Activated naive CD4-positive, alpha-beta T cell treated with anti-CD3 and anti-CD28 coated beads, Interleukin-2, amount 50 U/mL, for 24 hours (primary cell): Measurements from ENCODE around the gene CCDC150.
A peak's percentile ranks its signal among the peaks of the same experiment; 100 is the strongest.
"Not testable (repeated sequence)": the region's sequence is repeated elsewhere in the genome, so short reads cannot be mapped to it uniquely, and the experiment has no call there.

Experiments
- H3K27ac Mint-ChIP-seq: one replicate; pipeline ENCODE4 v1.8.0; 2021; ENCODE audit warnings: mild to moderate bottlenecking, mixed read lengths
- H3K27me3 Mint-ChIP-seq: one replicate; pipeline ENCODE4 v1.8.0; 2021; ENCODE audit warnings: mixed read lengths
- H3K36me3 Mint-ChIP-seq: one replicate; pipeline ENCODE4 v1.8.0; 2021; ENCODE audit warnings: mixed read lengths
- H3K4me1 Mint-ChIP-seq: one replicate; pipeline ENCODE4 v1.8.0; 2021; ENCODE audit warnings: mixed read lengths
- H3K4me3 Mint-ChIP-seq: one replicate; pipeline ENCODE4 v1.8.0; 2021; ENCODE audit warnings: mild to moderate bottlenecking, mixed read lengths
- H3K9me3 Mint-ChIP-seq: one replicate; pipeline ENCODE4 v1.8.0; 2021; ENCODE audit warnings: mixed read lengths

CCDC150 gene

GRCh38 chr2:196639180-196640030 is at the start of gene CCDC150:
TSS of gene CCDC150 (plus strand) at chr2:196639715. CDS start at chr2:196639767, 52 bp downstream.
- H3K27ac Mint-ChIP-seq = peak within 1 kb of the TSS; percentile 71
- H3K9me3 Mint-ChIP-seq = no peaks in the 10 kb centered on the region
- H3K36me3 Mint-ChIP-seq = no peaks in the 10 kb centered on the region
- H3K4me3 Mint-ChIP-seq = peak within 1 kb of the TSS; percentile 92
- peaks cover 7% of the 10 kb centered on the region for H3K4me1 Mint-ChIP-seq
- no peaks in the 10 kb centered on the region for H3K27me3 Mint-ChIP-seq

GRCh38 chr2:196590286-196590685 is 49.2 kb upstream of the CCDC150 start:
- peaks cover 61% of the 10 kb centered on the region for H3K27me3 Mint-ChIP-seq
- no peak overlapping the region for H3K27ac Mint-ChIP-seq
- H3K4me3 Mint-ChIP-seq = no peak overlapping the region
- peaks cover 10% of the 10 kb centered on the region for H3K9me3 Mint-ChIP-seq
- peaks cover 6% of the 10 kb centered on the region for H3K4me1 Mint-ChIP-seq
- H3K36me3 Mint-ChIP-seq = no peaks in the 10 kb centered on the region

GRCh38 chr2:196591004-196591403 is 48.5 kb upstream of the CCDC150 start:
- Mint-ChIP-seq H3K4me3 (no peak overlapping the region), H3K27ac (no peak overlapping the region), H3K36me3 (no peaks in the 10 kb centered on the region), H3K9me3 (peaks cover 10% of the 10 kb centered on the region), H3K4me1 (peaks cover 6% of the 10 kb centered on the region), H3K27me3 (peaks cover 67% of the 10 kb centered on the region)

DNA sequence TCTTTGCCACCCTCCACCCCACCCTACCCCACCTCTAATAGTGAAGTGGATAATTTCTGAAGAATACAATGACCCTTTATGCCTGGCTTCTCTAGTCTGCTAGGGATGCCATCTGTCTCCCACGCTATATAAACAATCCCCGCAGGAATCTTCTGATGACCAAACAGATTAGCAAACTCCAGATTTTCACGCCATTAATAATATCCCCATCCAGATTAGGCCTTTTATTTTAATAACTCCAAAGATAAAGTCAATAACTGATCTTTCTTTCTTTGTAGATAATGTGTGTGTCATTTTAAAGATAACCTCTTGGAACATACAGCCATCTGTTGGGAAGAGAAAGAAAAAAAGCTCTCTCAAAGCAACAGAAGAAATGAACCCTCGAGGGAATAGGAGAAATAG is 47.9 kb upstream of the CCDC150 start:
- Mint-ChIP-seq H3K9me3 (peaks cover 9% of the 10 kb centered on the region), H3K4me1 (peaks cover 6% of the 10 kb centered on the region), H3K27ac (no peak overlapping the region), H3K27me3 (peaks cover 65% of the 10 kb centered on the region), H3K36me3 (no peaks in the 10 kb centered on the region), H3K4me3 (peak overlapping the region; percentile 81)

DNA sequence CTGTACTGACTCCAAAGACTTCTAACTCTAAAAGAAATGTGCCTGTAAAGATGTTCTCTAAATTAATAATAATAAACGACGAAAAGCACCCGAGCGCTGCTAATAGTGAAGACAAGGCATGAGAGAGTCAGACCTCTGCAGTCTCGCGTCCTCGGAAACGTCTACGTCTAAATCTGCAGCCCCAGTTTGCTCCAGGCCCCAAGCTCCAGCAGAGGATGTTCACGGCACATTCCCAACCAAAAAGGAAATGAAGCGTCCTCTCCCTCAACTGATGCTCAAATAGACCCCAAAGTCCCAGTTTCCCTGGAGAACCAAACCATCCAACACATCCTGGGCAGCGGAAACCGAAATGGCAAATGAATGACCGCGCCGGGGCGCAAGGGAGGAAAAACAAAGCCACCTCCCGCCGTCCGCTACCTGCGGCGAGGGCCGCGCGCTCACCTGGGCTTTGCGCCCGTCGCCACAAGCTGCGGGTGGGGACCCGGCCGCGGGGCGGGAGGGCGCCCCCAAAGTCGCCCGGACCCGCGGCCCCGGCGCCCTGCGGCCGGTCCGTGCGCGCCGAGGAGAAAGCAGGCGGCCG is 47.1 kb upstream of the CCDC150 start:
- Mint-ChIP-seq H3K27me3 (peaks cover 66% of the 10 kb centered on the region), H3K4me3 (peak overlapping the region; percentile 81), H3K36me3 (no peaks in the 10 kb centered on the region), H3K9me3 (peaks cover 5% of the 10 kb centered on the region), H3K27ac (no peak overlapping the region), H3K4me1 (peaks cover 6% of the 10 kb centered on the region)

DNA sequence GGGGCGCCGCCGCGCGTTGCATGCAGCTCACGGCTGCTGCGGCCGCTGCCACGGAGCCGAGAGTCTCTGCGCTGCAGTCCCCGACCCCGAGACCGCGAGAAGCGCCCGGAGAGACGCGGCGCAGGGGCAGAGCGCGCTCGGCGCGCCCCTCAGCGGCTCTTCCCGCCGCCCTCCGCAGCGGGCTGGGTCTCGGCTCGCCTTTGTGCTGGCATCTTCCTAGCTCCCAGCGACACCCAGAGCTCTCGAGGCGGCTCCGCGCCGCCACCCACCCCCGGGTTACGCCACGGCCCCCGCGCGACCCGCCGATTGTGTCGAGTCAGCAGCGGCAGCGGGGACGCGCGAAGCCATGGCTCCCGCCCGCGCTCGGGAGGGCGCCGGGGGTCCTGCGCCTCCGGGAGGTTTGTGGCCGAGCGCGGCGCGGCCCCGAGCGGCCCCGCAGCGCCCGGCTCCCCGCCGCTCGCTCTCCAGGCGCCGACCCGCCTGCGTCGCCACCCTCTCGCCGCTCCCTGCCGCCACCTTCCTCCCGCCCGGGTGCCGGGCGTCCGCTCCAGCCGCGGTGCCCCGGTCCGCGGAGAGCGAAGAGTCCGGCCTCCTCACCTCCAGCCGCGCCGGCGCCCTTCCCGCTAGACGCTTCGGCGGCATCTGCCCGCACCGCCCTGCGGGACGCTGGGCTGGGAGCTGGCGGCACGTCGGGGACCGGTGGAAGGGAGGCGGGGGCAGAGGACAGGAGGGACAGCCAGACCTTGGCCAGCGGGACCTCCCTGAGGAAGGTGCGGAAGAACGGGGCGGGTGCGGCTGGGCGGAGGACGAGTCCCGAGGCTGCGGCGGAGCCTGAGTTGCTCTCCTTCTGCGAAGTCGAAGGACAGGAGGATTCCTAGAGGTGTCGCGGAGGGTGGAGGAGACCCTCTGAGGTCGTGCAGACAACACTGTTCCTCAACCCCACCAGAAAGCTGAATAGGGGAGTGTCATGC is 46.3 kb upstream of the CCDC150 start, which contains the start of gene HECW2:
TSS of gene HECW2 (minus strand) at position 644 of the 971 bp plus-strand sequence.
- Mint-ChIP-seq H3K4me1 (peaks cover 6% of the 10 kb centered on the region), H3K27ac (no peak within 1 kb of the TSS), H3K9me3 (peaks cover 1% of the 10 kb centered on the region), H3K36me3 (no peaks in the 10 kb centered on the region), H3K4me3 (peak within 1 kb of the TSS; percentile 81), H3K27me3 (peaks cover 61% of the 10 kb centered on the region)

GRCh38 chr2:196594158-196594557 is 45.4 kb upstream of the CCDC150 start:
- Mint-ChIP-seq H3K36me3 (no peaks in the 10 kb centered on the region), H3K27ac (no peak overlapping the region), H3K4me3 (peak overlapping the region; percentile 12), H3K4me1 (peaks cover 6% of the 10 kb centered on the region), H3K27me3 (peaks cover 57% of the 10 kb centered on the region), H3K9me3 (no peaks in the 10 kb centered on the region)

GRCh38 chr2:196597531-196597930 is 42.0 kb upstream of the CCDC150 start:
- H3K36me3 Mint-ChIP-seq = no peaks in the 10 kb centered on the region

GRCh38 chr2:196598412-196598811 is 41.1 kb upstream of the CCDC150 start:
- Mint-ChIP-seq H3K4me3 (no peak overlapping the region), H3K4me1 (no peaks in the 10 kb centered on the region), H3K9me3 (no peaks in the 10 kb centered on the region), H3K27ac (no peak overlapping the region), H3K36me3 (no peaks in the 10 kb centered on the region), H3K27me3 (peaks cover 33% of the 10 kb centered on the region)

More at GRCh38 chr2:196597531-196597930, 42.0 kb upstream of the CCDC150 start:
- Mint-ChIP-seq H3K27ac (no peak overlapping the region), H3K4me3 (no peak overlapping the region), H3K4me1 (no peaks in the 10 kb centered on the region), H3K27me3 (peaks cover 33% of the 10 kb centered on the region), H3K9me3 (no peaks in the 10 kb centered on the region)

DNA sequence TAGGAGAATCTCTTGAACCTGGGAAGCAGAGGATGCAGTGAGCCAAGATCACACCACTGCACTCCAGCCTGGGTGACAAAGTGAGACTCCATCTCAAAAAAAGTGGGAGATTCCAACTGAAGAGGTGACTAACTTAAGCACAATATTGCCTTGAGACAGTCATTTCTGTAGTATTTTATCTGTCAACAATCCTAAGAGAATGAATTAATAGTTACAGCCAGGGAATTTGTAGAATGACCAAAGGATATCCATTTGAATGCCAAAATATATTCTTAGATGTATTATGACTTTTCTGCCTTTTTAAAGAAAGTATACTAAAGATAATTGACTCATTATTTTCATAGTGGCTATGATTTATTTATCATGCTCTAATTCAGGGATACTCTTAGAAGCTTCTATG is 40.7 kb upstream of the CCDC150 start:
- H3K4me3 Mint-ChIP-seq = no peak overlapping the region

DNA sequence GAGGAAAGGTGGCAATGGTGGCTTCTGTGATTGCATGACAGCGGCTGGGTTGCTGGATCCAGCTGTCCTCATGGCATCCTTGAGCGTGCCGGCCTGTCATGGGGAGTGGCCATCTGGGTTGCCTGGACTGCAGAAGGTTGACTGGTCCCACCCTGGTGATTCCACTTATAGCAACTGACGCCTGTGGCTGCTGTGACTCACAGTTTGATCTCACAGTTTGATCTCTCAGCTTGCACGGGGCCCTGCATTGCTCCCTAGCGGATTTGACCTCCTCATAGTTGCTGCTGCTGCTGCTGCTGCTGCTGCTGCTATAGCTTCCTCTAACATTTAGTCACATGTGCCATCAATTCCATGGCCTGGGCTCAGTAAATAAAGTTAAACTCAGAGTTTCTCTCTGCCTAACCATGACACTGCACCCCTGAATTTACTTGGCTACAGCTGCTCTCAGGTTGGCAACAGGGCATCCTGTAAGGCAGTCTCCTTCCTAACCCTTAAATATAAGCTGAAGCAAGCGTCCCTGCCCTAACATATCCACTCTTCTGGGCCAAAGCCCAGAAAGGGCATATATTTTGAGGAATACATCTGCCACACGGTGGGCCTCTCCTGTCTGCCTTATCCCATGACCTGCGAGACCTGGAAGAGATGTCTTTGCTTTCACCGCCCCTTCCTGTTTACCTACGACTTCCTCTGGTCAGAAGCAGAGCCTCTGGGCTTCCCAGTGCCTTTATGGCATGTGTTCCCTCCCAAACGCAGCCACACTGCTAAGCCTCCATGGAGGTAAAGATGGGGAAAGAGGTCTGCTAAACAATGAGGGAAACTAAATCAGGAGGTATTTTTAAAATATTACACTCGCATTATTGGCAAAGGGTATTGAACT is 37.8 kb upstream of the CCDC150 start:
- no peaks in the 10 kb centered on the region for H3K36me3 Mint-ChIP-seq
- H3K4me1 Mint-ChIP-seq = no peaks in the 10 kb centered on the region
- H3K27me3 Mint-ChIP-seq = peaks cover 12% of the 10 kb centered on the region
- no peak overlapping the region for H3K4me3 Mint-ChIP-seq
- H3K27ac Mint-ChIP-seq = no peak overlapping the region
- no peaks in the 10 kb centered on the region for H3K9me3 Mint-ChIP-seq

More for the DNA sequence above, 40.7 kb upstream of the CCDC150 start:
- no peaks in the 10 kb centered on the region for H3K9me3 Mint-ChIP-seq
- peaks cover 29% of the 10 kb centered on the region for H3K27me3 Mint-ChIP-seq
- H3K36me3 Mint-ChIP-seq = no peaks in the 10 kb centered on the region
- H3K4me1 Mint-ChIP-seq = no peaks in the 10 kb centered on the region
- no peak overlapping the region for H3K27ac Mint-ChIP-seq

DNA sequence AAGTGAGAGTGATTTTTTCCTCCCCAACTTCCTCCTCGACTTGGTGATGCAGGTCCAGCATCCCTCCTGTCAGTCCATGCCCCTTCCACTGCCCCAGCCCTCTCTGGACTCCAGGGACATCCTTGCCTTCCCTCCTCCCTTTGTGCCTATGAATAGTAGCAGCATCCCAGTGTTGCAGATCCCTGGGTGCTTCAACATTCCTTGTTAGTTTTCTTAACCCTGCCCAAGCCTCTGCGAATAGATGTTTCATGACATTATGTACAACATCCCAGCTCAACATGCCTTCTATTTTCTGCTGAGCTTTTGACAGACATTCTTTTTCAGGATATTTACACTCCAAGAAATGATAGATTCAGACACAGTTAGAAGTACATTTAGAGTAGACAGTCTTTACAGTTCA is 35.3 kb upstream of the CCDC150 start:
- Mint-ChIP-seq H3K27ac (no peak overlapping the region), H3K36me3 (no peaks in the 10 kb centered on the region), H3K27me3 (peaks cover 8% of the 10 kb centered on the region), H3K4me1 (no peaks in the 10 kb centered on the region), H3K4me3 (no peak overlapping the region), H3K9me3 (no peaks in the 10 kb centered on the region)

- no peak overlapping the region for H3K4me3 Mint-ChIP-seq
- no peaks in the 10 kb centered on the region for H3K36me3 Mint-ChIP-seq
- no peak overlapping the region for H3K27ac Mint-ChIP-seq
- no peaks in the 10 kb centered on the region for H3K4me1 Mint-ChIP-seq
- peaks cover 2% of the 10 kb centered on the region for H3K27me3 Mint-ChIP-seq
- no peaks in the 10 kb centered on the region for H3K9me3 Mint-ChIP-seq
Observed at GRCh38 chr2:196606516-196606915, 33.0 kb upstream of the CCDC150 start.

- H3K27me3 Mint-ChIP-seq = peaks cover 2% of the 10 kb centered on the region
- no peaks in the 10 kb centered on the region for H3K36me3 Mint-ChIP-seq
- H3K9me3 Mint-ChIP-seq = no peaks in the 10 kb centered on the region
- no peak overlapping the region for H3K4me3 Mint-ChIP-seq
- H3K27ac Mint-ChIP-seq = no peak overlapping the region
- H3K4me1 Mint-ChIP-seq = no peaks in the 10 kb centered on the region
Observed at GRCh38 chr2:196607073-196607472, 32.4 kb upstream of the CCDC150 start.

GRCh38 chr2:196607896-196608295 is 31.6 kb upstream of the CCDC150 start:
- H3K27me3 Mint-ChIP-seq, H3K4me1 Mint-ChIP-seq, H3K4me3 Mint-ChIP-seq, H3K27ac Mint-ChIP-seq, H3K36me3 Mint-ChIP-seq, H3K9me3 Mint-ChIP-seq: not testable (repeated sequence)
